Peyer's patch (tissue), 4 donors: ENCODE results near the gene CRACR2B. TPM values are rescaled to one million over a fixed set of nuclear protein-coding genes. Genes with fewer than 3 reads are reported as not detected.

ENCODE experiments used
- DNase-seq, 3 donors: peaks; one replicate each; pipeline ENCODE4 v3.0.0-alpha.2; 2017 to 2019
- H3K27ac ChIP-seq, 4 donors: fragments of 200-600 bp; sonication (generic); one replicate each; pipeline ENCODE4 v1.5.1; 2016 to 2019
- H3K27me3 ChIP-seq, 2 donors: fragments of 200-600 bp; sonication (generic); one replicate each; pipeline ENCODE4 v1.5.1; 2019
- H3K36me3 ChIP-seq, 3 donors: fragments of 200-600 bp; sonication (generic); one replicate each; pipeline ENCODE4 v1.5.1; 2016 to 2019
- H3K4me1 ChIP-seq, 4 donors: fragments of 200-600 bp; sonication (generic); one replicate each; pipeline ENCODE4 v1.5.1; 2016 to 2019
- H3K4me3 ChIP-seq, 4 donors: fragments of 200-600 bp; sonication (generic); 1 replicate in 3 of 4; 2 replicates in 1 of 4; pipeline ENCODE4 v1.5.1; 2016 to 2019; ENCODE audit warnings: mild to moderate bottlenecking in 1 of 4
- H3K9me3 ChIP-seq, 4 donors: fragments of 200-600 bp; sonication (generic); one replicate each; pipeline ENCODE4 v1.5.1; 2016 to 2019; ENCODE audit warnings: mild to moderate bottlenecking in 1 of 4
- CTCF ChIP-seq, 6 experiments: fragments of 450-650 bp in 4 of 6; fragments of 200-600 bp in 2 of 6; sonication (generic) in 1 of 6; IDR thresholded peaks; one replicate each; pipeline ENCODE4 v1.5.1; 2017 to 2019; ENCODE audit warnings: antibody characterized with exemption in 6 of 6, mild to moderate bottlenecking in 3 of 6, moderate library complexity in 1 of 6
- POLR2A ChIP-seq, 2 donors: fragments of 450-650 bp; IDR thresholded peaks; one replicate each; pipeline ENCODE4 v1.5.1; 2017; ENCODE audit warnings: antibody characterized with exemption in 2 of 2, mild to moderate bottlenecking in 2 of 2, moderate library complexity in 2 of 2
- small RNA-seq, 2 donors: library from RNA; depleted of rRNA; stranded (forward); fragments of <200 nt; gene quantifications; one replicate each; pipeline ENCODE3, GENCODE V24; 2016
- total RNA-seq, 4 donors: library from RNA; depleted of rRNA; stranded (reverse); fragments of >200 nt; gene quantifications; one replicate each; pipeline ENCODE4 v1.1.0, GENCODE V29; 2016

CRACR2B gene
- total RNA-seq, 4 donors from 2014 or later, result 44.0 to 175 (median 110) TPM

GRCh38 chr11:880447-880846, 52.7 kb downstream of the CRACR2B start:
- no peak overlapping the region for H3K27ac ChIP-seq
- no peaks in the 10 kb centered on the region for H3K27me3 ChIP-seq
- H3K9me3 ChIP-seq, result no peaks in the 10 kb centered on the region
- no peak for DNase-seq
- H3K36me3 ChIP-seq, result no peaks in the 10 kb centered on the region
- TF ChIP-seq CTCF (IDR thresholded peaks at IDR 0.05), result no peak
- no peak for TF ChIP-seq POLR2A (IDR thresholded peaks at IDR 0.05)
- no peaks in the 10 kb centered on the region for H3K4me1 ChIP-seq
- no peak overlapping the region for H3K4me3 ChIP-seq

Small RNA genes lying within 50 kb of the gene (small RNA-seq; reads per million reads assigned to genes)
- 0 reads per million in 2 donors for gene SNORA52

Other genes with a start within 250 kb of the CRACR2B start
- gene IRF7, start 212.0 kb upstream of the CRACR2B start, total RNA-seq, result 10 to 100 TPM; 28.1 to 80.9 (median 58.4) TPM
- gene CDHR5, start 203.0 kb upstream of the CRACR2B start, total RNA-seq, result 1,000 to 10,000 TPM in 3 of 4 donors, 10 to 100 TPM in 1; 77.6 to 1,696 (median 1,274) TPM
- gene SCT, start 200.7 kb upstream of the CRACR2B start, total RNA-seq, result 10 to 100 TPM in 1 of 4 donors, not detected in 3; 12.6 TPM
- gene DRD4, start 190.7 kb upstream of the CRACR2B start, total RNA-seq, result 1 to 10 TPM in 2 of 4 donors, not detected in 2; 1.6 to 3.0 TPM
- gene DEAF1, start 132.7 kb upstream of the CRACR2B start, total RNA-seq, result 10 to 100 TPM; 14.9 to 56.2 (median 47.0) TPM
- gene TMEM80, start 132.1 kb upstream of the CRACR2B start, total RNA-seq, result 10 to 100 TPM; 10.7 to 58.9 (median 44.5) TPM
- 100 to 1,000 TPM; 258 to 710 (median 672) TPM for gene EPS8L2, start 121.7 kb upstream of the CRACR2B start, total RNA-seq
- gene TALDO1, start 80.5 kb upstream of the CRACR2B start, total RNA-seq, result 100 to 1,000 TPM; 140 to 175 (median 149) TPM
- gene GATD1, start 50.4 kb upstream of the CRACR2B start, total RNA-seq, result 10 to 100 TPM; 47.6 to 81.7 (median 52.9) TPM
- gene CEND1, start 37.8 kb upstream of the CRACR2B start, total RNA-seq, result not detected
- 10 to 100 TPM; 14.2 to 22.0 (median 16.6) TPM for gene SLC25A22, start 29.6 kb upstream of the CRACR2B start, total RNA-seq
- 10 to 100 TPM; 29.1 to 83.3 (median 70.2) TPM for gene PIDD1, start 22.7 kb upstream of the CRACR2B start, total RNA-seq
- 1,000 to 10,000 TPM in 1 of 4 donors, 100 to 1,000 TPM in 3; 261 to 1,717 (median 510) TPM for gene RPLP2, start 18.0 kb upstream of the CRACR2B start, total RNA-seq
- gene PNPLA2, start 9.0 kb upstream of the CRACR2B start, total RNA-seq, result 100 to 1,000 TPM in 3 of 4 donors, 10 to 100 TPM in 1; 71.8 to 254 (median 163) TPM
- 100 to 1,000 TPM; 102 to 277 (median 237) TPM for gene CD151, start 5.0 kb downstream of the CRACR2B start, total RNA-seq
- gene POLR2L, start 14.6 kb downstream of the CRACR2B start, total RNA-seq, result 10 to 100 TPM; 37.8 to 67.1 (median 44.8) TPM
- gene TSPAN4, start 14.9 kb downstream of the CRACR2B start, total RNA-seq, result 10 to 100 TPM; 20.0 to 52.1 (median 38.4) TPM
- 10 to 100 TPM; 50.6 to 72.6 (median 57.2) TPM for gene CHID1, start 82.9 kb downstream of the CRACR2B start, total RNA-seq
- 100 to 1,000 TPM; 103 to 383 (median 136) TPM for gene AP2A2, start 98.0 kb downstream of the CRACR2B start, total RNA-seq
- gene MUC6, start 208.8 kb downstream of the CRACR2B start, total RNA-seq, result not detected
- gene MUC2, start 247.0 kb downstream of the CRACR2B start, total RNA-seq, result 1,000 to 10,000 TPM in 2 of 4 donors, 100 to 1,000 TPM in 2; 817 to 1,165 (median 1,010) TPM